ENCODE measurements around the gene TASP1. TPM values are rescaled to one million over a fixed set of nuclear protein-coding genes. Genes with fewer than 3 reads are reported as not detected.

Gene TASP1
- total RNA-seq, 1 donor from 2014 or later = 18.3 TPM

GRCh38 chr20:13457487-13457886, 181.2 kb downstream of the TASP1 start:
- H3K36me3 ChIP-seq (ENCODE audit: control insufficient read depth in 3 of 3, insufficient read depth in 3 of 3, low read length in 3 of 3) = no peaks in the 10 kb centered on the region
- H3K9ac ChIP-seq (ENCODE audit: low read depth in 1 of 3, low read length in 3 of 3) = no peak overlapping the region
- H3K27me3 ChIP-seq (ENCODE audit: control insufficient read depth in 3 of 3, insufficient read depth in 3 of 3, low read length in 3 of 3) = no peaks in the 10 kb centered on the region
- H3K4me1 ChIP-seq (ENCODE audit: control insufficient read depth in 3 of 3, insufficient read depth in 3 of 3, low read length in 3 of 3) = no peaks in the 10 kb centered on the region
- H3K9me3 ChIP-seq (ENCODE audit: control insufficient read depth in 3 of 3, low read length in 3 of 3) = no peaks in the 10 kb centered on the region
- H3K4me3 ChIP-seq (ENCODE audit: low read length in 3 of 3) = no peak overlapping the region
- no peak overlapping the region for H3K27ac ChIP-seq (ENCODE audit: low read depth, low read length)

DNA sequence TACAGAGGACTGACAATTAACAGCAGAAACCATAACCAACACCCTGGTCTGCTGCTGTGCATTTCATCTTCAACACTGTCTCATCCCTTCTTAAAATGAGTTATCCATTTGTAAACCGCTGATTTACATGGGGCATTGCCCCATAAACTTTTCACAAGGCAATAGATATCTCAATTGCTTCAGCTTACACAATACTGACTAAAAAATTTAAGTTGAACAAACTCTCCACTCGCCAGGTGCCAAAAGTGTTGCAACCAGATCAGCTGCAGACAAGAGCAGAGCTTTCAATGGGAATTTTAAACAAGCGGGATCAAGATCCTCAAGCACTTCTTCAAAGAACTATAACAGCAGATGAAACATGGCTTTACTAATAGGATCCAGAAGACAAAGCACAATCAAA, 183.0 kb downstream of the TASP1 start:
- H3K4me1 ChIP-seq (ENCODE audit: control insufficient read depth in 3 of 3, insufficient read depth in 3 of 3, low read length in 3 of 3) = no peaks in the 10 kb centered on the region
- no peak overlapping the region for H3K9ac ChIP-seq (ENCODE audit: low read depth in 1 of 3, low read length in 3 of 3)
- no peak overlapping the region for H3K27ac ChIP-seq (ENCODE audit: low read depth, low read length)
- no peaks in the 10 kb centered on the region for H3K27me3 ChIP-seq (ENCODE audit: control insufficient read depth in 3 of 3, insufficient read depth in 3 of 3, low read length in 3 of 3)
- no peak overlapping the region for H3K4me3 ChIP-seq (ENCODE audit: low read length in 3 of 3)
- no peaks in the 10 kb centered on the region for H3K9me3 ChIP-seq (ENCODE audit: control insufficient read depth in 3 of 3, low read length in 3 of 3)
- no peaks in the 10 kb centered on the region for H3K36me3 ChIP-seq (ENCODE audit: control insufficient read depth in 3 of 3, insufficient read depth in 3 of 3, low read length in 3 of 3)

- Histone ChIP-seq H3K9me3 (ENCODE audit: control insufficient read depth in 3 of 3, low read length in 3 of 3) (no peaks in the 10 kb centered on the region), H3K4me3 (ENCODE audit: low read length in 3 of 3) (no peak overlapping the region), H3K4me1 (ENCODE audit: control insufficient read depth in 3 of 3, insufficient read depth in 3 of 3, low read length in 3 of 3) (no peaks in the 10 kb centered on the region), H3K27ac (ENCODE audit: low read depth, low read length) (no peak overlapping the region), H3K9ac (ENCODE audit: low read depth in 1 of 3, low read length in 3 of 3) (no peak overlapping the region), H3K27me3 (ENCODE audit: control insufficient read depth in 3 of 3, insufficient read depth in 3 of 3, low read length in 3 of 3) (no peaks in the 10 kb centered on the region), H3K36me3 (ENCODE audit: control insufficient read depth in 3 of 3, insufficient read depth in 3 of 3, low read length in 3 of 3) (no peaks in the 10 kb centered on the region)
Measured at GRCh38 chr20:13453367-13453766, 185.4 kb downstream of the TASP1 start.

GRCh38 chr20:13452470-13453124, 186.1 kb downstream of the TASP1 start:
- Histone ChIP-seq H3K9me3 (ENCODE audit: control insufficient read depth in 3 of 3, low read length in 3 of 3) (no peaks in the 10 kb centered on the region), H3K4me1 (ENCODE audit: control insufficient read depth in 3 of 3, insufficient read depth in 3 of 3, low read length in 3 of 3) (no peaks in the 10 kb centered on the region), H3K27me3 (ENCODE audit: control insufficient read depth in 3 of 3, insufficient read depth in 3 of 3, low read length in 3 of 3) (no peaks in the 10 kb centered on the region), H3K9ac (ENCODE audit: low read depth in 1 of 3, low read length in 3 of 3) (no peak overlapping the region), H3K36me3 (ENCODE audit: control insufficient read depth in 3 of 3, insufficient read depth in 3 of 3, low read length in 3 of 3) (no peaks in the 10 kb centered on the region), H3K4me3 (ENCODE audit: low read length in 3 of 3) (no peak overlapping the region), H3K27ac (ENCODE audit: low read depth, low read length) (no peak overlapping the region)

- no peaks in the 10 kb centered on the region for H3K4me1 ChIP-seq (ENCODE audit: control insufficient read depth in 3 of 3, insufficient read depth in 3 of 3, low read length in 3 of 3)
- H3K4me3 ChIP-seq (ENCODE audit: low read length in 3 of 3) = no peak overlapping the region
- no peaks in the 10 kb centered on the region for H3K36me3 ChIP-seq (ENCODE audit: control insufficient read depth in 3 of 3, insufficient read depth in 3 of 3, low read length in 3 of 3)
- H3K9ac ChIP-seq (ENCODE audit: low read depth in 1 of 3, low read length in 3 of 3) = no peak overlapping the region
- H3K27me3 ChIP-seq (ENCODE audit: control insufficient read depth in 3 of 3, insufficient read depth in 3 of 3, low read length in 3 of 3) = no peaks in the 10 kb centered on the region
- H3K27ac ChIP-seq (ENCODE audit: low read depth, low read length) = no peak overlapping the region
- no peaks in the 10 kb centered on the region for H3K9me3 ChIP-seq (ENCODE audit: control insufficient read depth in 3 of 3, low read length in 3 of 3)
Measured at GRCh38 chr20:13449868-13450434, 188.8 kb downstream of the TASP1 start.

DNA sequence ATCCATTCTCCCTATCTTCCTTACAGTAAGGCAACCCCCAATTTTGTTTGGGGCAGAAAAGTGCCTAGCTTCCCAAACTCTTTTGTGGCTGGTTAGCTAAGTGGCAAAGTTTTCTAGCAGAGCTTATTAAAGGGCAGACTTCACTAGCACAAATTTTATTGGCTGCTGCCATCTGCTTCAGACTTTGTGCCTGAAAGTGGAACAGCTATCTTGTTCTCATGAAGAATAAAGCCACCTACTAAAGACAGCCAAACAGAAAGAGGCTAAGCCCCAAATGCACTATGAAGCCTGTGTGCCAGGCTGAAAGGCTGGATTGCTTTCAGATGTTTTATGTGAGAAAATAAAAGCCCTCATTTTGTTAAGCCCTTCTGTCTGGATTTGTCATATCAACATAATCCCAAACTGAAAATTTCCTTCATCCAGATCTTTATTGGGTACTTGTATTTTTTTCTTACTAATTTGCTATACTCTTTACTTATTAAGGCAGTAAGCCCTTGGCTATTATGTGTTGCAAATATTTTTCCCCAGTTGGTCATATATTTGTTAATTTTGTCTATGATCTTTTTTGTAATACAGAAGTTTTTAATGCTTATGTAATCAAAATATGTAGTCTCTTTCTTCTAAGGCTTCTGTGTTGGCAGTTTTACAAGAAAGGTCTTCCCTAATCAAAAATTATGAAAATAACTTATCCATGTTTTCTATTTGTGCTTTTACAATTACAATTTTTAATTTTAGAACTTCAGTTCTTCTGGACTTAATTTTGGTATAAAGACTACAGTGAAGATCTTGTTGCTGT, 191.1 kb downstream of the TASP1 start:
- H3K9ac ChIP-seq (ENCODE audit: low read depth in 1 of 3, low read length in 3 of 3) = no peak overlapping the region
- H3K4me1 ChIP-seq (ENCODE audit: control insufficient read depth in 3 of 3, insufficient read depth in 3 of 3, low read length in 3 of 3) = no peaks in the 10 kb centered on the region
- H3K27ac ChIP-seq (ENCODE audit: low read depth, low read length) = no peak overlapping the region
- no peaks in the 10 kb centered on the region for H3K9me3 ChIP-seq (ENCODE audit: control insufficient read depth in 3 of 3, low read length in 3 of 3)
- H3K36me3 ChIP-seq (ENCODE audit: control insufficient read depth in 3 of 3, insufficient read depth in 3 of 3, low read length in 3 of 3) = no peaks in the 10 kb centered on the region
- no peak overlapping the region for H3K4me3 ChIP-seq (ENCODE audit: low read length in 3 of 3)
- no peaks in the 10 kb centered on the region for H3K27me3 ChIP-seq (ENCODE audit: control insufficient read depth in 3 of 3, insufficient read depth in 3 of 3, low read length in 3 of 3)

DNA sequence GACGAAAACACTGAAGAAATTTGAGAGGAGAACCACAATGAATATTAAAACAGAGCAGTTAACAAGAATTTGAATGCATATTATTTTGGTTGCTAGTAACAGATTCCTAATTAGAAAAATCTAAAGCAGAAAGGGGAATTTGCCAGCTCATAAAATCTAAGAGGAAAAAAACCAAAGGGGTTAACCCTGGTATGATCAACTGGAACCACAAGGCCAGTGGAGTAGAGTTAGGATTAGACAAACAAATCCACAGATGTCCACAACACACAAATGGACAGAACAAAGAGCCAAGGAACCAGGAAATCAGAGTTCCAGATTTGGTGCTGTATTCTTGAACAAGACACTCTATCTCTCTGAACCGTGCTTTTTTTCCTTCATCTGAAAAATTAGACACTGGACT, 195.0 kb downstream of the TASP1 start:
- no peak overlapping the region for H3K27ac ChIP-seq (ENCODE audit: low read depth, low read length)
- H3K36me3 ChIP-seq (ENCODE audit: control insufficient read depth in 3 of 3, insufficient read depth in 3 of 3, low read length in 3 of 3) = no peaks in the 10 kb centered on the region
- H3K9ac ChIP-seq (ENCODE audit: low read depth in 1 of 3, low read length in 3 of 3) = no peak overlapping the region
- no peaks in the 10 kb centered on the region for H3K4me1 ChIP-seq (ENCODE audit: control insufficient read depth in 3 of 3, insufficient read depth in 3 of 3, low read length in 3 of 3)
- no peaks in the 10 kb centered on the region for H3K27me3 ChIP-seq (ENCODE audit: control insufficient read depth in 3 of 3, insufficient read depth in 3 of 3, low read length in 3 of 3)
- no peak overlapping the region for H3K4me3 ChIP-seq (ENCODE audit: low read length in 3 of 3)
- H3K9me3 ChIP-seq (ENCODE audit: control insufficient read depth in 3 of 3, low read length in 3 of 3) = peaks cover 0 to 4% (median 0%) of the 10 kb centered on the region in 3 donors

DNA sequence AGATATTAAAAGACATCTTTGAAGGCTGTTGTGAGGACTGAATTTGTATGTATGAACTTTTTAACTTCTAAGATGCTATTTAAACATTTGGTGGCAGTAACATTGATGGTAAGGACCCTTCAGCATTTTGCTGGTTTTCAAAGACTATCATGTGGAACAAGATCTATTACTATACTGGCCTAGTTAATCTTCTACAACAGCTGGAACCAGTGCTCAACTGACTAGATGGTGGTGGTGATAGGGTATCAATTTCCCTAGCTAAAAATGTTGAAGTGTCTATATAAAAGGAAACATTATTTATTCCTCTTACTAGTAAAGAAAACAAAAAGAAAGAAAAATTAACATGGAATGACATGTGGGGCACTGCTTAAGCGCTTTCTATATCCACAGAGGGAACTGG, 195.7 kb downstream of the TASP1 start:
- no peak overlapping the region for H3K9ac ChIP-seq (ENCODE audit: low read depth in 1 of 3, low read length in 3 of 3)
- no peaks in the 10 kb centered on the region for H3K4me1 ChIP-seq (ENCODE audit: control insufficient read depth in 3 of 3, insufficient read depth in 3 of 3, low read length in 3 of 3)
- H3K9me3 ChIP-seq (ENCODE audit: control insufficient read depth in 3 of 3, low read length in 3 of 3) = peaks cover 0 to 4% (median 0%) of the 10 kb centered on the region in 3 donors
- no peak overlapping the region for H3K27ac ChIP-seq (ENCODE audit: low read depth, low read length)
- H3K36me3 ChIP-seq (ENCODE audit: control insufficient read depth in 3 of 3, insufficient read depth in 3 of 3, low read length in 3 of 3) = no peaks in the 10 kb centered on the region
- H3K4me3 ChIP-seq (ENCODE audit: low read length in 3 of 3) = no peak overlapping the region
- no peaks in the 10 kb centered on the region for H3K27me3 ChIP-seq (ENCODE audit: control insufficient read depth in 3 of 3, insufficient read depth in 3 of 3, low read length in 3 of 3)

DNA sequence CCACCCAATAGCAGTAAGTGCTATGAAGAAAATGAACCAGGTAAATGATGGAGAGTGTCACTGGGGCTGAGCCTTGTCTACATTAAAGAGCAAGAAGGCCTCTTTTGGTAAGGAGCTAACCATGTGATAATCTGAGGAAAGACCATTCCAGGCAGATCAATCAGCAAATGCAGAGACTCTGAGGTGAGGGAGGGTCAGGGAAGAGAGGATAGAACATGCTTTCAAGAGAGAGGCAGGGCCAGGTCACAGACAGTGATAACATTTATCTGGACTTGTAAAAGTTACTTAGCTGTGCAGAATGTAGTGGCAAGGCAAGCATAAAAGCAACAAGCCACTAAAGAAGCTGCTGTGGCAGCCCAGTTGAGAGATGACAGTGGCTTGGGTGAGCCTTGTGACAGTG, 197.3 kb downstream of the TASP1 start:
- H3K4me3 ChIP-seq (ENCODE audit: low read length in 3 of 3) = no peak overlapping the region
- no peaks in the 10 kb centered on the region for H3K36me3 ChIP-seq (ENCODE audit: control insufficient read depth in 3 of 3, insufficient read depth in 3 of 3, low read length in 3 of 3)
- H3K27ac ChIP-seq (ENCODE audit: low read depth, low read length) = no peak overlapping the region
- H3K9me3 ChIP-seq (ENCODE audit: control insufficient read depth in 3 of 3, low read length in 3 of 3) = peaks cover 0 to 4% (median 0%) of the 10 kb centered on the region in 3 donors
- H3K9ac ChIP-seq (ENCODE audit: low read depth in 1 of 3, low read length in 3 of 3) = no peak overlapping the region
- no peaks in the 10 kb centered on the region for H3K4me1 ChIP-seq (ENCODE audit: control insufficient read depth in 3 of 3, insufficient read depth in 3 of 3, low read length in 3 of 3)
- H3K27me3 ChIP-seq (ENCODE audit: control insufficient read depth in 3 of 3, insufficient read depth in 3 of 3, low read length in 3 of 3) = no peaks in the 10 kb centered on the region

- H3K9ac ChIP-seq (ENCODE audit: low read depth in 1 of 3, low read length in 3 of 3) = no peak overlapping the region
- no peaks in the 10 kb centered on the region for H3K27me3 ChIP-seq (ENCODE audit: control insufficient read depth in 3 of 3, insufficient read depth in 3 of 3, low read length in 3 of 3)
- no peak overlapping the region for H3K4me3 ChIP-seq (ENCODE audit: low read length in 3 of 3)
- no peaks in the 10 kb centered on the region for H3K4me1 ChIP-seq (ENCODE audit: control insufficient read depth in 3 of 3, insufficient read depth in 3 of 3, low read length in 3 of 3)
- peaks cover 0 to 9% (median 2%) of the 10 kb centered on the region in 3 donors for H3K36me3 ChIP-seq (ENCODE audit: control insufficient read depth in 3 of 3, insufficient read depth in 3 of 3, low read length in 3 of 3)
- H3K9me3 ChIP-seq (ENCODE audit: control insufficient read depth in 3 of 3, low read length in 3 of 3) = peaks cover 0 to 4% (median 0%) of the 10 kb centered on the region in 3 donors
- no peak overlapping the region for H3K27ac ChIP-seq (ENCODE audit: low read depth, low read length)
Measured at GRCh38 chr20:13436530-13436929, 202.2 kb downstream of the TASP1 start.
